HepG2 (cell line): ENCODE data around the gene AUP1. TPM values are rescaled to one million over a fixed set of nuclear protein-coding genes. Genes with fewer than 3 reads are reported as not detected.

Experiments
- FIP1L1 ChIP-seq: fragments of 200-400 bp; formaldehyde crosslinking; IDR thresholded peaks from 2 replicates; pipeline ENCODE4 v1.6.1; 2018; ENCODE audit warnings: low read depth, mild to moderate bottlenecking, low read length, moderate library complexity, borderline replicate concordance; ENCODE audit not compliant: insufficient read depth
- GZF1 ChIP-seq: sonication (generic); formaldehyde crosslinking; IDR thresholded peaks from 2 replicates; pipeline ENCODE4 v1.5.1; 2020; ENCODE audit warnings: mild to moderate bottlenecking, missing genetic modification reagents
- HNF4G ChIP-seq, 2 experiments: sonication (generic) in 1 of 2; formaldehyde crosslinking in 1 of 2; IDR thresholded peaks; 2 replicates each; pipeline versions ENCODE4 v1.4.0 to v1.6.1; 2011 to 2020; ENCODE audit warnings: borderline replicate concordance in 2 of 2, low read depth in 2 of 2, mild to moderate bottlenecking in 2 of 2, low read length in 1 of 2, missing genetic modification reagents in 1 of 2, moderate library complexity in 1 of 2
- KDM2A ChIP-seq: sonication (generic); formaldehyde crosslinking; IDR thresholded peaks from 2 replicates; pipeline ENCODE4 v1.4.0; 2020; ENCODE audit warnings: low read depth, missing genetic modification reagents, borderline replicate concordance
- KDM5A ChIP-seq: fragments of 200-600 bp; sonication (generic); IDR thresholded peaks from 2 replicates; pipeline ENCODE4 v1.7.0; 2018; ENCODE audit warnings: antibody characterized with exemption, mild to moderate bottlenecking, low read length, borderline replicate concordance
- LCORL ChIP-seq, 2 experiments: fragments of 450-650 bp in 1 of 2; sonication (generic) in 1 of 2; formaldehyde crosslinking in 1 of 2; IDR thresholded peaks; 2 replicates each; pipeline versions ENCODE4 v1.5.0 to v1.6.1; 2017 to 2020; ENCODE audit warnings: antibody characterized with exemption in 1 of 2, missing genetic modification reagents in 1 of 2
- NAIF1 ChIP-seq: sonication (generic); formaldehyde crosslinking; IDR thresholded peaks from 2 replicates; pipeline ENCODE4 v1.5.0; 2020; ENCODE audit warnings: mild to moderate bottlenecking, missing genetic modification reagents, borderline replicate concordance
- NCOA5 ChIP-seq: sonication (generic); formaldehyde crosslinking; IDR thresholded peaks from 2 replicates; pipeline ENCODE4 v1.4.0; 2020; ENCODE audit warnings: missing genetic modification reagents
- REXO4 ChIP-seq: sonication (generic); formaldehyde crosslinking; IDR thresholded peaks from 2 replicates; pipeline ENCODE4 v1.8.0; 2022; ENCODE audit warnings: missing genetic modification reagents, mild to moderate bottlenecking, borderline replicate concordance
- RXRB ChIP-seq: IDR thresholded peaks from 2 replicates; pipeline ENCODE4 v1.6.1; 2016; ENCODE audit warnings: borderline replicate concordance, missing genetic modification reagents, missing compliant biosample characterization
- SRY ChIP-seq: sonication (generic); formaldehyde crosslinking; IDR thresholded peaks from 2 replicates; pipeline ENCODE4 v1.8.0; 2022; ENCODE audit warnings: mild to moderate bottlenecking, missing genetic modification reagents
- THAP11 ChIP-seq: IDR thresholded peaks from 2 replicates; pipeline ENCODE4 v1.6.1; 2016; ENCODE audit warnings: missing biosample characterization, missing genetic modification reagents
- ZNF331 ChIP-seq: sonication (generic); formaldehyde crosslinking; IDR thresholded peaks from 2 replicates; pipeline ENCODE4 v1.4.0; 2020; ENCODE audit warnings: missing genetic modification reagents
- ZNF333 ChIP-seq: sonication (generic); formaldehyde crosslinking; IDR thresholded peaks from 2 replicates; pipeline ENCODE4 v1.4.0; 2020; ENCODE audit warnings: mild to moderate bottlenecking, missing genetic modification reagents, borderline replicate concordance
- ZNF549 ChIP-seq: sonication (generic); formaldehyde crosslinking; IDR thresholded peaks from 2 replicates; pipeline ENCODE4 v1.5.0; 2020; ENCODE audit warnings: missing genetic modification reagents
- polyA plus RNA-seq, 8 experiments: library from polyadenylated mRNA; depleted of rRNA in 3 of 8; stranded (reverse) in 7 of 8; unstranded in 1 of 8; fragments of >200 nt; fragmentation: Illumina TruSeq in 4 of 8; extraction: Trizol in 4 of 8; gene quantifications; 2 replicates each; pipeline versions ENCODE4 v1.2.1 to v1.2.3, GENCODE V29; 2011 to 2016; ENCODE audit warnings: low read depth in 4 of 8, missing spikeins in 1 of 8, mixed read lengths in 1 of 8; ENCODE audit not compliant: insufficient read depth in 1 of 8
- total RNA-seq, 5 experiments: library from RNA; depleted of rRNA; stranded (reverse); fragments of >200 nt; fragmentation: Illumina TruSeq; extraction: Trizol; gene quantifications; 2 replicates each; pipeline ENCODE4 v1.2.3, GENCODE V29; 2016; ENCODE audit warnings: low read depth in 1 of 5
- TF ChIP-seq, protein P1 (sequence below): IDR thresholded peaks from 2 replicates; pipeline ENCODE4 v1.6.1; 2016; ENCODE audit warnings: low read depth
- TF ChIP-seq, protein P2 (sequence below): IDR thresholded peaks from 2 replicates; pipeline ENCODE4 v1.4.0; 2020; ENCODE audit warnings: mild to moderate bottlenecking, missing genetic modification reagents
- TF ChIP-seq, protein P3 (sequence below): IDR thresholded peaks from 2 replicates; pipeline ENCODE4 v1.6.1; 2016; ENCODE audit warnings: missing compliant biosample characterization, missing genetic modification reagents, borderline replicate concordance
- TF ChIP-seq, protein P4 (sequence below): sonication (generic); formaldehyde crosslinking; IDR thresholded peaks from 2 replicates; pipeline ENCODE4 v1.4.0; 2020; ENCODE audit warnings: missing genetic modification reagents, mild to moderate bottlenecking, borderline replicate concordance

Gene AUP1
- total and polyA plus RNA-seq, 2 of the 13 experiments (the other 11 are each of a cell fraction or from before 2014, with no cell fraction given) = 174 to 267 TPM

DNA sequence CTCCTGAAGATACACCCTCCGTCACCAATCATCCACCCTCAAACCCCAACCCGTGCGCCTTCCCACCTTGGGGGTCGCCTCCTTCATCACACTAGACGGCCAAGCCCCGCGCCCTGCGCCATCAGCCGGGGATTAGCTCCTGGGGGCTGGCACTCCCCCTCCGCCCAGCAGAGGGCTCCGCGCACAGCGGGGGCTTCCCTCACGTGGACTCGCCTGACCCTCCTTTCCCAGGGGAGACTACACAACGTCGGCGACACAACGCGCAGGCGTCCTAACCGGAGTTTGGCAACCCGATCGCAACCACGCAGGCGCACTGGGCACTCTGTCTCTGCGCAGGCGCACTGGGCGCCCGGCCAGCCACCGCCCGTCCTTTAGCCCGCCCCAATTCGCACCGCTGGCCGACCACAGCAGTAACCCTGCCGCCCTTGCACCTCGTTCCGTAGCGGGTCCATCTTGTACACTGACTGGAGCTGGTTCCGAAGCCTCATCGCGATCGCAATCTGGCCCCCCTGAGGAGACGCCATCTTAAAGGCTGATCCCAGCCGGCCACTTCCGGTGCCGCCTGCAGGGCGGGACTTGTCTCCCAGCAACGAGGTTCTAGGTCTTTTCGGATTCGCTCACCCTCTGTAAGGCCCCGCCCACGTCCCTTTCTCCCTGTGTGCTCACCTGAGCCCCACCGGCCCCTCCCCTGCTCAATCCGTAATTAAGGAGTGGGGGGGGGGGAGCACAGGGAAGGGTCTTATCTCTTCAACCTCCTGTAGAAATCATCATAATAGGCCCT, 22.2 kb downstream of the AUP1 start, which contains the start of gene PCGF1 (continued):
- TF ChIP-seq, protein P1, sequence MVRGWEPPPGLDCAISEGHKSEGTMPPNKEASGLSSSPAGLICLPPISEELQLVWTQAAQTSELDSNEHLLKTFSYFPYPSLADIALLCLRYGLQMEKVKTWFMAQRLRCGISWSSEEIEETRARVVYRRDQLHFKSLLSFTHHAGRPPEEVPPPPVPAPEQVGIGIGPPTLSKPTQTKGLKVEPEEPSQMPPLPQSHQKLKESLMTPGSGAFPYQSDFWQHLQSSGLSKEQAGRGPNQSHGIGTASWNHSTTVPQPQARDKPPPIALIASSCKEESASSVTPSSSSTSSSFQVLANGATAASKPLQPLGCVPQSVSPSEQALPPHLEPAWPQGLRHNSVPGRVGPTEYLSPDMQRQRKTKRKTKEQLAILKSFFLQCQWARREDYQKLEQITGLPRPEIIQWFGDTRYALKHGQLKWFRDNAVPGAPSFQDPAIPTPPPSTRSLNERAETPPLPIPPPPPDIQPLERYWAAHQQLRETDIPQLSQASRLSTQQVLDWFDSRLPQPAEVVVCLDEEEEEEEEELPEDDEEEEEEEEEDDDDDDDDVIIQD = peak; percentile 69; the same call in 1 of the 2 replicates
- TF ChIP-seq THAP11 (CRISPR knock-in tag) (peak; percentile 95), ZNF333 (CRISPR knock-in tag) (peak; percentile 28; the same call in 1 of the 2 replicates), ZNF331 (peak; percentile 87), ZNF549 (no peak), HNF4G (IDR thresholded peaks at IDR 0.05; ENCODE audit: borderline replicate concordance, low read depth, low read length) (0 out of 2 replicates have a peak, but pooled peaks have one; percentile 15), HNF4G (CRISPR knock-in tag; IDR thresholded peaks at IDR 0.05; ENCODE audit: borderline replicate concordance, low read depth) (peak; percentile 61), SRY (CRISPR knock-in tag) (peak; percentile 50; the same call in 1 of the 2 replicates), GZF1 (CRISPR knock-in tag) (peak; percentile 84; the same call in 1 of the 2 replicates), RXRB (CRISPR knock-in tag) (peak; percentile 92), NAIF1 (CRISPR knock-in tag) (peak; percentile 14; the same call in 1 of the 2 replicates), KDM5A (peak; percentile 88; the same call in 1 of the 2 replicates), LCORL (IDR thresholded peaks at IDR 0.05) (no peak), LCORL (CRISPR knock-in tag; IDR thresholded peaks at IDR 0.05) (peak; percentile 56; the same call in 1 of the 2 replicates), NCOA5 (peak; percentile 86; the same call in 1 of the 2 replicates), KDM2A (CRISPR knock-in tag) (peak; percentile 100), FIP1L1 (peak; percentile 86; the same call in 1 of the 2 replicates), REXO4 (no peak)
- TF ChIP-seq, protein P2, sequence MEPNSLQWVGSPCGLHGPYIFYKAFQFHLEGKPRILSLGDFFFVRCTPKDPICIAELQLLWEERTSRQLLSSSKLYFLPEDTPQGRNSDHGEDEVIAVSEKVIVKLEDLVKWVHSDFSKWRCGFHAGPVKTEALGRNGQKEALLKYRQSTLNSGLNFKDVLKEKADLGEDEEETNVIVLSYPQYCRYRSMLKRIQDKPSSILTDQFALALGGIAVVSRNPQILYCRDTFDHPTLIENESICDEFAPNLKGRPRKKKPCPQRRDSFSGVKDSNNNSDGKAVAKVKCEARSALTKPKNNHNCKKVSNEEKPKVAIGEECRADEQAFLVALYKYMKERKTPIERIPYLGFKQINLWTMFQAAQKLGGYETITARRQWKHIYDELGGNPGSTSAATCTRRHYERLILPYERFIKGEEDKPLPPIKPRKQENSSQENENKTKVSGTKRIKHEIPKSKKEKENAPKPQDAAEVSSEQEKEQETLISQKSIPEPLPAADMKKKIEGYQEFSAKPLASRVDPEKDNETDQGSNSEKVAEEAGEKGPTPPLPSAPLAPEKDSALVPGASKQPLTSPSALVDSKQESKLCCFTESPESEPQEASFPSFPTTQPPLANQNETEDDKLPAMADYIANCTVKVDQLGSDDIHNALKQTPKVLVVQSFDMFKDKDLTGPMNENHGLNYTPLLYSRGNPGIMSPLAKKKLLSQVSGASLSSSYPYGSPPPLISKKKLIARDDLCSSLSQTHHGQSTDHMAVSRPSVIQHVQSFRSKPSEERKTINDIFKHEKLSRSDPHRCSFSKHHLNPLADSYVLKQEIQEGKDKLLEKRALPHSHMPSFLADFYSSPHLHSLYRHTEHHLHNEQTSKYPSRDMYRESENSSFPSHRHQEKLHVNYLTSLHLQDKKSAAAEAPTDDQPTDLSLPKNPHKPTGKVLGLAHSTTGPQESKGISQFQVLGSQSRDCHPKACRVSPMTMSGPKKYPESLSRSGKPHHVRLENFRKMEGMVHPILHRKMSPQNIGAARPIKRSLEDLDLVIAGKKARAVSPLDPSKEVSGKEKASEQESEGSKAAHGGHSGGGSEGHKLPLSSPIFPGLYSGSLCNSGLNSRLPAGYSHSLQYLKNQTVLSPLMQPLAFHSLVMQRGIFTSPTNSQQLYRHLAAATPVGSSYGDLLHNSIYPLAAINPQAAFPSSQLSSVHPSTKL (CRISPR knock-in tag) = peak; percentile 46; the same call in 1 of the 2 replicates
- TF ChIP-seq, protein P3, sequence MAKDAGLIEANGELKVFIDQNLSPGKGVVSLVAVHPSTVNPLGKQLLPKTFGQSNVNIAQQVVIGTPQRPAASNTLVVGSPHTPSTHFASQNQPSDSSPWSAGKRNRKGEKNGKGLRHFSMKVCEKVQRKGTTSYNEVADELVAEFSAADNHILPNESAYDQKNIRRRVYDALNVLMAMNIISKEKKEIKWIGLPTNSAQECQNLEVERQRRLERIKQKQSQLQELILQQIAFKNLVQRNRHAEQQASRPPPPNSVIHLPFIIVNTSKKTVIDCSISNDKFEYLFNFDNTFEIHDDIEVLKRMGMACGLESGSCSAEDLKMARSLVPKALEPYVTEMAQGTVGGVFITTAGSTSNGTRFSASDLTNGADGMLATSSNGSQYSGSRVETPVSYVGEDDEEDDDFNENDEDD = peak; percentile 79
- TF ChIP-seq, protein P4, sequence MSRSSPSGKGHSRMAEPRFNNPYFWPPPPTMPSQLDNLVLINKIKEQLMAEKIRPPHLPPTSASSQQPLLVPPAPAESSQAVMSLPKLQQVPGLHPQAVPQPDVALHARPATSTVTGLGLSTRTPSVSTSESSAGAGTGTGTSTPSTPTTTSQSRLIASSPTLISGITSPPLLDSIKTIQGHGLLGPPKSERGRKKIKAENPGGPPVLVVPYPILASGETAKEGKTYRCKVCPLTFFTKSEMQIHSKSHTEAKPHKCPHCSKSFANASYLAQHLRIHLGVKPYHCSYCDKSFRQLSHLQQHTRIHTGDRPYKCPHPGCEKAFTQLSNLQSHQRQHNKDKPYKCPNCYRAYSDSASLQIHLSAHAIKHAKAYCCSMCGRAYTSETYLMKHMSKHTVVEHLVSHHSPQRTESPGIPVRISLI = peak; percentile 45; the same call in 1 of the 2 replicates
